SK-N-SH treated with all-trans-retinoic acid at 6 μM for 48 hours (cell line): Measurements from ENCODE around the gene RNF44.
"Not testable (repeated sequence)": the region's sequence is repeated elsewhere in the genome, so short reads cannot be mapped to it uniquely, and the experiment has no call there.

ENCODE experiments used
- ATAC-seq: fragments of 200-7000 bp; cut with Tn5 transposase; 3 replicates; pipeline ENCODE4 v1.9.1; 2020; ENCODE audit warnings: mild to moderate bottlenecking, moderate library complexity
- ARNTL ChIP-seq: fragments of 450-650 bp; formaldehyde crosslinking; IDR thresholded peaks from 2 replicates; pipeline ENCODE4 v1.5.0; 2020; ENCODE audit warnings: low read depth, mild to moderate bottlenecking, moderate library complexity, borderline replicate concordance
- BACH2 ChIP-seq: fragments of 250-450 bp; sonication (Bioruptor Pico); IDR thresholded peaks from 2 replicates; pipeline ENCODE4 v1.9.0; 2021; ENCODE audit warnings: mild to moderate bottlenecking, borderline replicate concordance
- CREB5 ChIP-seq: fragments of 250-450 bp; sonication (Bioruptor Pico); IDR thresholded peaks from 2 replicates; pipeline ENCODE4 v1.5.1; 2020; ENCODE audit warnings: low read depth, mild to moderate bottlenecking, moderate library complexity
- CSDC2 ChIP-seq: fragments of 250-450 bp; sonication (Bioruptor Pico); IDR thresholded peaks from 2 replicates; pipeline ENCODE4 v1.5.0; 2020; ENCODE audit warnings: mild to moderate bottlenecking, moderate library complexity
- ESRRG ChIP-seq: fragments of 250-450 bp; sonication (Bioruptor Pico); IDR thresholded peaks from 2 replicates; pipeline ENCODE4 v1.6.1; 2021; ENCODE audit warnings: mild to moderate bottlenecking
- GLIS3 ChIP-seq: fragments of 250-450 bp; sonication (Bioruptor Pico); IDR thresholded peaks from 2 replicates; pipeline ENCODE4 v1.5.0; 2020; ENCODE audit warnings: mild to moderate bottlenecking, moderate library complexity
- ISL1 ChIP-seq: fragments of 250-450 bp; sonication (Bioruptor Pico); IDR thresholded peaks from 2 replicates; pipeline ENCODE4 v2.1.2; 2022; ENCODE audit warnings: mild to moderate bottlenecking, moderate library complexity
- OSR1 ChIP-seq: fragments of 250-450 bp; sonication (Bioruptor Pico); IDR thresholded peaks from 2 replicates; pipeline ENCODE4 v1.8.0; 2022; ENCODE audit warnings: moderate library complexity, mild to moderate bottlenecking, inconsistent platforms
- PATZ1 ChIP-seq: fragments of 250-450 bp; sonication (Bioruptor Pico); IDR thresholded peaks from 2 replicates; pipeline ENCODE4 v1.8.0; 2020; ENCODE audit warnings: mild to moderate bottlenecking, moderate library complexity, borderline replicate concordance
- POU6F1 ChIP-seq: fragments of 250-450 bp; sonication (Bioruptor Pico); IDR thresholded peaks from 2 replicates; pipeline ENCODE4 v1.8.0; 2021; ENCODE audit warnings: low read depth, mild to moderate bottlenecking, moderate library complexity, borderline replicate concordance
- PPARA ChIP-seq: fragments of 250-450 bp; sonication (Bioruptor Pico); IDR thresholded peaks from 2 replicates; pipeline ENCODE4 v1.5.0; 2020; ENCODE audit warnings: mild to moderate bottlenecking, borderline replicate concordance
- RARB ChIP-seq: fragments of 250-450 bp; sonication (Bioruptor Pico); IDR thresholded peaks from 2 replicates; pipeline ENCODE4 v1.8.0; 2021; ENCODE audit warnings: mild to moderate bottlenecking, moderate library complexity
- SNAI2 ChIP-seq: fragments of 250-450 bp; sonication (Bioruptor Pico); IDR thresholded peaks from 2 replicates; pipeline ENCODE4 v1.5.0; 2020; ENCODE audit warnings: mild to moderate bottlenecking, moderate library complexity
- TCF4 ChIP-seq: fragments of 250-450 bp; sonication (Bioruptor Pico); IDR thresholded peaks from 2 replicates; pipeline ENCODE4 v1.8.0; 2021; ENCODE audit warnings: mild to moderate bottlenecking, moderate library complexity, borderline replicate concordance
- ZC3H10 ChIP-seq: fragments of 250-450 bp; sonication (Bioruptor Pico); IDR thresholded peaks from 2 replicates; pipeline ENCODE4 v1.5.1; 2021; ENCODE audit warnings: mild to moderate bottlenecking, moderate library complexity
- ZFP3 ChIP-seq: fragments of 250-450 bp; sonication (Bioruptor Pico); IDR thresholded peaks from 2 replicates; pipeline ENCODE4 v1.5.0; 2020; ENCODE audit warnings: mild to moderate bottlenecking, moderate library complexity
- ZFP30 ChIP-seq: fragments of 450-650 bp; formaldehyde crosslinking; IDR thresholded peaks from 2 replicates; pipeline ENCODE4 v1.5.0; 2022; ENCODE audit warnings: mild to moderate bottlenecking, moderate library complexity
- ZNF565 ChIP-seq: fragments of 450-650 bp; formaldehyde crosslinking; conservative IDR thresholded peaks from 2 replicates; pipeline ENCODE4 v1.5.0; 2020; ENCODE audit warnings: low read depth, mild to moderate bottlenecking, moderate library complexity
- ZNF70 ChIP-seq: fragments of 450-650 bp; formaldehyde crosslinking; IDR thresholded peaks from 2 replicates; pipeline ENCODE4 v1.5.0; 2020; ENCODE audit warnings: mild to moderate bottlenecking, moderate library complexity
- ZNF8 ChIP-seq: fragments of 450-650 bp; formaldehyde crosslinking; IDR thresholded peaks from 2 replicates; pipeline ENCODE4 v1.5.0; 2020; ENCODE audit warnings: mild to moderate bottlenecking, moderate library complexity

Gene RNF44

GRCh38 chr5:176559683-176560082 lies 22.5 kb upstream of the RNF44 start:
- no peak for TF ChIP-seq PATZ1
- TF ChIP-seq ZNF8 (CRISPR knock-in tag) = no peak
- TF ChIP-seq OSR1 (CRISPR knock-in tag) = no peak
- TF ChIP-seq ZNF70 (CRISPR knock-in tag) = no peak
- TF ChIP-seq ESRRG = no peak
- TF ChIP-seq ZFP3 (CRISPR knock-in tag) = no peak
- no peak for TF ChIP-seq PPARA (CRISPR knock-in tag)
- TF ChIP-seq SNAI2 (CRISPR knock-in tag) = no peak
- TF ChIP-seq BACH2 = no peak
- TF ChIP-seq ARNTL (CRISPR knock-in tag) = no peak
- no peak for TF ChIP-seq POU6F1 (CRISPR knock-in tag)
- TF ChIP-seq ZNF565 (CRISPR knock-in tag) = no peak
- no peak for TF ChIP-seq RARB
- TF ChIP-seq ZC3H10 = no peak
- no peak for TF ChIP-seq CSDC2
- ATAC-seq = no peak

- no peak for TF ChIP-seq ZFP30 (CRISPR knock-in tag)
- no peak for ATAC-seq
These were observed 20.6 kb upstream of the RNF44 start for GRCh38 chr5:176557846-176558245.

GRCh38 chr5:176553260-176554085 lies 16.3 kb upstream of the RNF44 start:
- ATAC-seq = no peak; the same call in 2 of the 3 replicates
- TF ChIP-seq SNAI2 (CRISPR knock-in tag) (no peak), CSDC2 (no peak), CREB5 (CRISPR knock-in tag) (no peak), GLIS3 (CRISPR knock-in tag) (no peak), ZFP30 (CRISPR knock-in tag) (no peak), ZNF8 (CRISPR knock-in tag) (no peak), PATZ1 (no peak), PPARA (CRISPR knock-in tag) (no peak)

- TF ChIP-seq ZFP3 (CRISPR knock-in tag) = no peak
- no peak for TF ChIP-seq GLIS3 (CRISPR knock-in tag)
- TF ChIP-seq TCF4 (CRISPR knock-in tag) = no peak
- no peak for TF ChIP-seq OSR1 (CRISPR knock-in tag)
- TF ChIP-seq RARB = no peak
- TF ChIP-seq ISL1 (CRISPR knock-in tag) = no peak
- no peak for TF ChIP-seq BACH2
- TF ChIP-seq CREB5 (CRISPR knock-in tag) = no peak
- no peak for ATAC-seq
These were observed 15.2 kb upstream of the RNF44 start for GRCh38 chr5:176552332-176552869.

- not testable (repeated sequence) for ATAC-seq
These were observed 13.7 kb upstream of the RNF44 start for GRCh38 chr5:176550937-176551336.
